Endothelial cell of umbilical vein (primary cell): ENCODE results near the gene MAML3. TPM values are rescaled to one million over a fixed set of nuclear protein-coding genes. Genes with fewer than 3 reads are reported as not detected.

Experiments used
- BruUV-seq: library from RNA; stranded (reverse); fragments of 400-500 nt; replicated peaks from 2 replicates; lab custom pipeline; 2021; lab: Mats Ljungman, UMichigan
- CTCF ChIA-PET: fragments of 300-600, 350-600 bp; sonication (Branson Sonifier 250); formaldehyde crosslinking; loops from one replicate; lab custom pipeline; 2021; ENCODE audit warnings: antibody characterized with exemption, inconsistent platforms; lab: Charles Lee
- POLR2A ChIA-PET: fragments of 300-600, 350-600 bp; sonication (Branson Sonifier 250); formaldehyde crosslinking; loops from one replicate; lab custom pipeline; 2021; ENCODE audit warnings: antibody characterized with exemption, inconsistent platforms; lab: Charles Lee
- DNase-seq: peaks from one replicate; pipeline ENCODE4 v3.0.0-alpha.2; 2011; ENCODE audit warnings: low read depth, low spot score
- FAIRE-seq: peaks from 2 replicates; lab custom pipeline; 2011; peaks lifted over from hg19 to GRCh38; lab: Jason Lieb, UNC
- H2AFZ ChIP-seq: 2 replicates; pipeline ENCODE4 v1.6.0; 2012; ENCODE audit warnings: low read depth, low read length, control low read depth, inconsistent platforms
- H3K27ac ChIP-seq: 2 replicates; pipeline ENCODE4 v1.5.1; 2011; ENCODE audit warnings: low read depth, mild to moderate bottlenecking, control low read depth, low read length, moderate library complexity; ENCODE audit not compliant: insufficient read depth
- H3K27me3 ChIP-seq, 2 experiments: 2 replicates each; pipeline versions ENCODE4 v1.6.0 to v1.6.1; 2011; ENCODE audit warnings: low read length in 2 of 2, mixed read lengths in 1 of 2; ENCODE audit not compliant: control insufficient read depth in 2 of 2, insufficient read depth in 2 of 2
- H3K36me3 ChIP-seq, 2 experiments: 2 replicates in 1 of 2; 3 replicates in 1 of 2; pipeline ENCODE4 v1.5.1; 2011; ENCODE audit warnings: low read length in 2 of 2, mild to moderate bottlenecking in 1 of 2, moderate library complexity in 1 of 2; ENCODE audit not compliant: control insufficient read depth in 2 of 2, insufficient read depth in 2 of 2; ENCODE audit errors: extremely low read depth in 1 of 2
- H3K4me1 ChIP-seq: 3 replicates; pipeline ENCODE4 v1.5.1; 2011; ENCODE audit warnings: mild to moderate bottlenecking, low read length; ENCODE audit not compliant: control insufficient read depth, insufficient read depth; ENCODE audit errors: extremely low read depth
- H3K4me2 ChIP-seq: 2 replicates; pipeline ENCODE4 v1.6.1; 2011; ENCODE audit warnings: low read length, control low read depth, mixed read lengths; ENCODE audit not compliant: insufficient read depth
- H3K4me3 ChIP-seq, 3 experiments: fragments of 200-600 bp in 1 of 3; sonication (generic), shearing (Covaris generic) in 1 of 3; replicated peaks in 1 of 3; 2 replicates each; pipeline ENCODE4 v1.5.1; 2011 to 2016; ENCODE audit warnings: control low read depth in 3 of 3, low read length in 3 of 3, mild to moderate bottlenecking in 2 of 3, inconsistent platforms in 1 of 3, low read depth in 1 of 3, moderate library complexity in 1 of 3; ENCODE audit not compliant: insufficient read depth in 1 of 3
- H3K79me2 ChIP-seq: 2 replicates; pipeline ENCODE4 v1.6.0; 2012; ENCODE audit warnings: low read length, inconsistent platforms; ENCODE audit not compliant: control insufficient read depth, insufficient read depth
- H3K9ac ChIP-seq: replicated peaks from 2 replicates; pipeline ENCODE3; 2011; ENCODE audit warnings: low read length, control low read depth; ENCODE audit not compliant: insufficient read depth; ENCODE audit errors: extremely low read depth
- H3K9me1 ChIP-seq: replicated peaks from 3 replicates; pipeline ENCODE4 v1.6.0; 2011; ENCODE audit warnings: mild to moderate bottlenecking, low read length; ENCODE audit not compliant: control insufficient read depth, insufficient read depth; ENCODE audit errors: extremely low read depth
- H3K9me3 ChIP-seq: replicated peaks from 2 replicates; pipeline ENCODE4 v1.5.1; 2012; ENCODE audit warnings: low read length, inconsistent platforms; ENCODE audit not compliant: control insufficient read depth, insufficient read depth
- H4K20me1 ChIP-seq: replicated peaks from 2 replicates; pipeline ENCODE3; 2011; ENCODE audit warnings: mild to moderate bottlenecking, low read length; ENCODE audit not compliant: control insufficient read depth, insufficient read depth; ENCODE audit errors: extremely low read depth
- CTCF ChIP-seq, 2 donors: IDR thresholded peaks; 1 replicate in 1 of 2; 2 replicates in 1 of 2; pipeline ENCODE4 v1.5.1; 2011; ENCODE audit warnings: low read length in 2 of 2, mild to moderate bottlenecking in 2 of 2, moderate library complexity in 2 of 2, control low read depth in 1 of 2, inconsistent platforms in 1 of 2, low read depth in 1 of 2; ENCODE audit not compliant: insufficient read depth in 1 of 2; ENCODE audit errors: extremely low read depth in 1 of 2
- FOS ChIP-seq: IDR thresholded peaks from 2 replicates; pipeline ENCODE4 v1.6.1; 2011; ENCODE audit warnings: mild to moderate bottlenecking, low read length, moderate library complexity, borderline replicate concordance; ENCODE audit not compliant: insufficient read depth
- GATA2 ChIP-seq: IDR thresholded peaks from 2 replicates; pipeline ENCODE4 v1.7.0; 2011; ENCODE audit warnings: low read depth, mild to moderate bottlenecking, moderate library complexity, mixed read lengths, low read length; ENCODE audit not compliant: insufficient read length, insufficient read depth
- JUN ChIP-seq: IDR thresholded peaks from 2 replicates; pipeline ENCODE4 v1.6.1; 2011; ENCODE audit warnings: borderline replicate concordance, low read depth; ENCODE audit not compliant: insufficient read length, insufficient read depth
- dilution Hi-C: fragments of 300-500 bp; cut with MboI; formaldehyde crosslinking; loops from one replicate; pipeline ENCODE4 v1.15.0; 2019; ENCODE audit warnings: low sequenced_read_pairs; ENCODE audit not compliant: extremely low pct_ligation_motif_present
- intact Hi-C: fragments of 100-400 bp; cut with micrococcal nuclease; formaldehyde crosslinking; loops from one replicate; pipeline ENCODE4 v1.10.0; 2022
- polyA plus RNA-seq, 4 experiments: library from polyadenylated mRNA; depleted of rRNA in 3 of 4; stranded (reverse) in 3 of 4; unstranded in 1 of 4; fragments of >200 nt; gene quantifications; 2 replicates each; pipeline versions ENCODE4 v1.2.1 to v1.2.3, GENCODE V29; 2011 to 2012; ENCODE audit warnings: missing spikeins in 1 of 4
- total RNA-seq: library from RNA; stranded (reverse); gene quantifications from 2 replicates; pipeline ENCODE4 v1.2.3, GENCODE V29; 2021
- TF ChIP-seq, protein P1 (sequence below): IDR thresholded peaks from 2 replicates; pipeline ENCODE4 v1.6.1; 2011; ENCODE audit not compliant: insufficient read depth, insufficient read length

MAML3 gene
- total and polyA plus RNA-seq, 2 donors (not counting 3 experiments of a cell fraction or from before 2014, with no cell fraction given), result 14.0 to 20.3 TPM

- H3K4me1 ChIP-seq, result peaks cover 13% of the 10 kb centered on the region
- no TSS peak for BruUV-seq
- H3K4me2 ChIP-seq, result no peak overlapping the region
- DNase-seq, result no peak
- no peaks in the 10 kb centered on the region for H3K36me3 ChIP-seq
- ChIA-PET CTCF (interaction anchor here (1.6 kb wide), 1 partner anchor 20 kb away, joined by 3 read pairs; no protein-coding TSS in a partner anchor), POLR2A (no interaction called here)
- TF ChIP-seq, protein P1, sequence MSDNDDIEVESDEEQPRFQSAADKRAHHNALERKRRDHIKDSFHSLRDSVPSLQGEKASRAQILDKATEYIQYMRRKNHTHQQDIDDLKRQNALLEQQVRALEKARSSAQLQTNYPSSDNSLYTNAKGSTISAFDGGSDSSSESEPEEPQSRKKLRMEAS, result no peak
- TF ChIP-seq FOS (no peak), GATA2 (peak; percentile 87), CTCF (IDR thresholded peaks at IDR 0.05; ENCODE audit: extremely low read depth in 1 of 2, insufficient read depth in 1 of 2, low read depth in 1 of 2, low read length in 2 of 2) (no peak), JUN (no peak)
- H4K20me1 ChIP-seq, result no peaks in the 10 kb centered on the region
- H3K4me3 ChIP-seq, result no peak overlapping the region
- no peak overlapping the region for H3K27ac ChIP-seq
- H3K79me2 ChIP-seq, result no peaks in the 10 kb centered on the region
- no peaks in the 10 kb centered on the region for H3K9me3 ChIP-seq
- intact Hi-C loops (no loop called here), dilution Hi-C loops (no loop called here)
- H3K9ac ChIP-seq, result no peak overlapping the region
- H3K27me3 ChIP-seq, result no peaks in the 10 kb centered on the region
- no peak overlapping the region for H2AFZ ChIP-seq
- no peaks in the 10 kb centered on the region for H3K9me1 ChIP-seq
- FAIRE-seq, result no peak
These were observed 377.7 kb downstream of the MAML3 start for GRCh38 chr4:139776235-139776634.
